IPS-20b (cell line): ENCODE measurements around the gene NLGN1.
"Not testable (repeated sequence)": the region's sequence is repeated elsewhere in the genome, so short reads cannot be mapped to it uniquely, and the experiment has no call there.

Source experiments
- H3K27ac ChIP-seq: one replicate; pipeline ENCODE4 v1.5.1; 2013; ENCODE audit warnings: low read length
- H3K27me3 ChIP-seq: 2 replicates; pipeline ENCODE4 v1.6.1; 2013; ENCODE audit warnings: mild to moderate bottlenecking, low read length, inconsistent platforms; ENCODE audit not compliant: insufficient read depth
- H3K36me3 ChIP-seq: 2 replicates; pipeline ENCODE4 v1.6.1; 2013; ENCODE audit warnings: low read depth, mild to moderate bottlenecking, inconsistent platforms, low read length, moderate library complexity; ENCODE audit not compliant: insufficient read depth
- H3K4me1 ChIP-seq: 2 replicates; pipeline ENCODE4 v1.6.1; 2013; ENCODE audit warnings: mild to moderate bottlenecking, control low read depth, inconsistent platforms, low read length, moderate library complexity; ENCODE audit not compliant: insufficient read depth
- H3K4me3 ChIP-seq: 2 replicates; pipeline ENCODE4 v1.5.1; 2013; ENCODE audit warnings: mild to moderate bottlenecking, low read length, inconsistent platforms
- H3K9ac ChIP-seq: 2 replicates; pipeline ENCODE4 v1.6.1; 2013; ENCODE audit warnings: low read depth, mild to moderate bottlenecking, inconsistent platforms, low read length, moderate library complexity
- H3K9me3 ChIP-seq: 2 replicates; pipeline ENCODE4 v1.6.1; 2013; ENCODE audit warnings: mild to moderate bottlenecking, low read depth, low read length, inconsistent platforms; ENCODE audit not compliant: insufficient read depth

NLGN1 gene

DNA sequence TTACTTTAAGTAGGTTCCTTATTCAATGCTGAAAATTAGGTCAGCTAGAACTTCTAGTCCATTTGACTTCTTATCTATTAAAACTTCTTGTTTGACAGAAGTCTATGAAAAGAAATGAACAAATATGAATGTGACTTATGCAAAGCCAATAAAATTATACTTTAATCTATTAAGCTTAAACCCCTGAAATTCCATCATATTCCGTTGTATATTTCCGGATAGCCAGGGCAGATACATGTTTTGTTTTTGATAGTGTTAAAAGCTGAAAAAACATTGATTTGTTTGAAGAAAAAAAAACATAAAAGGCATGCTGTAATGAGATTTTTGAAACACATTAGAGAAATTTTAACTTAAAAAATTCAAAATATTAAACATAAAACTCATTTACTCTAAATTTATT, 794.4 kb downstream of the NLGN1 start:
- H3K27ac ChIP-seq: no peak overlapping the region
- H3K27me3 ChIP-seq: no peaks in the 10 kb centered on the region
- H3K9me3 ChIP-seq: no peaks in the 10 kb centered on the region
- H3K4me3 ChIP-seq: no peak overlapping the region
- no peak overlapping the region for H3K9ac ChIP-seq
- H3K4me1 ChIP-seq: no peaks in the 10 kb centered on the region
- H3K36me3 ChIP-seq: no peaks in the 10 kb centered on the region

DNA sequence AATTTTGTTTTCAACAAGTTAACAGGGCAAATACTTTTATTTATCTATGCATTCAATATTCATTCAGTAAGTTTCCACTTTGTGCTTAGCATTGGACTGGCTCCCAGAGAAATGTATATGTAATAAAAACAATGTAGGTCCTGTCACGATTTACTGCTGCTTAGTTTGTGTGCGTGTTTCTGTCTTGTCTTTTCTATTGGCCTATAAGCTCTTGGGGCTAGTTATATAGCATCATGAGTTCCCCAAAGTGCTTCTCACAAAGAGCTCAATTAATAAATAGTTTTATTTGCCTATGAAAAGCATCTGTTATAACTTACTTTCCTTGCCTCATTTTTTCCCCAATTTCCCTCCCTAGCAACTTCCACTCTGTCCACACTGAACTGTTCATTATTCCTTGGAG, 794.9 kb downstream of the NLGN1 start:
- H3K27me3 ChIP-seq: no peaks in the 10 kb centered on the region
- no peak overlapping the region for H3K4me3 ChIP-seq
- H3K36me3 ChIP-seq: no peaks in the 10 kb centered on the region
- H3K4me1 ChIP-seq: no peaks in the 10 kb centered on the region
- H3K27ac ChIP-seq: no peak overlapping the region
- H3K9ac ChIP-seq: no peak overlapping the region
- H3K9me3 ChIP-seq: no peaks in the 10 kb centered on the region

DNA sequence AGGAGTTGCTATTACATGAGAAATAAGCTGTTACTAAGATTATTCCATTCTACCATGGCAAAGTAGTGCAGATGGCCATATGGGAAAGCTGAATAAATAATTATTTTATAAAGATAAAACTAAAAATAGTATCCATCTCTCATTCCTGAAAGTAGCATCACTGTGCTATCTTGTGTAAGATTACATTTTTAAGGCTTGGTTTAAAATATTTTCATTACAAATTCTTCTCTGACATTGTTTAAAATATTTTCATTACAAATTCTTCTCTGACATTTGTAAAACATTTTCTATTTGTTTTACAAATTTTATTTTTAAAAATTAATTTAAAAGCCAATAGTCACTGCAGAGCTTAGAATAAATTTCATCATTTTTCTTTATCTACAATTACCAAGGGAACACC, 796.1 kb downstream of the NLGN1 start:
- Histone ChIP-seq H3K4me1 (no peaks in the 10 kb centered on the region), H3K9ac (no peak overlapping the region), H3K9me3 (no peaks in the 10 kb centered on the region), H3K27me3 (no peaks in the 10 kb centered on the region), H3K4me3 (no peak overlapping the region), H3K36me3 (no peaks in the 10 kb centered on the region), H3K27ac (no peak overlapping the region)

GRCh38 chr3:174197416-174197815, 799.9 kb downstream of the NLGN1 start:
- Histone ChIP-seq H3K4me1 (peaks cover 7% of the 10 kb centered on the region; the same call in 1 of the 2 replicates), H3K27me3 (no peaks in the 10 kb centered on the region), H3K9ac (no peak overlapping the region), H3K36me3 (no peaks in the 10 kb centered on the region), H3K9me3 (no peaks in the 10 kb centered on the region), H3K4me3 (no peak overlapping the region), H3K27ac (no peak overlapping the region)

DNA sequence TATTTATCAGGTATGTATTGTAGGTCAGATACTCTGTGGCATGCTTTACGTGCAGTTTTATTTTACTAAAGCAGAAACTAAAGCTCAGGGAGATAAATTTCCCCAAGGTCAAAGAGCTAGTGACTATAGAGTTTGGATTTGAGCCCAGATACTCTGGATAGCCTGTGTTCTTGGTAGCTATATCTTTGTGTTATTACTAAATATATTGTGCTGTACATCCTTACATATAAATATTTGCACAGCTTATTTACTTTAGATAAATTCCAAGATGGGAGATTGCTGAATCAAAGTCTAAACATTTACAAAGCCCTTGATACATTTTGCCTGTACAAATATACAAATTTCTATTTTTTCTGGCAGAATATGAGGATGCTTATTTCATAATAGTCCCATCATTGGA, 800.7 kb downstream of the NLGN1 start:
- H3K27me3 ChIP-seq: no peaks in the 10 kb centered on the region
- no peaks in the 10 kb centered on the region for H3K36me3 ChIP-seq
- no peaks in the 10 kb centered on the region for H3K9me3 ChIP-seq
- H3K4me3 ChIP-seq: no peak overlapping the region
- no peak overlapping the region for H3K27ac ChIP-seq
- peaks cover 7% of the 10 kb centered on the region; the same call in 1 of the 2 replicates for H3K4me1 ChIP-seq
- H3K9ac ChIP-seq: no peak overlapping the region

DNA sequence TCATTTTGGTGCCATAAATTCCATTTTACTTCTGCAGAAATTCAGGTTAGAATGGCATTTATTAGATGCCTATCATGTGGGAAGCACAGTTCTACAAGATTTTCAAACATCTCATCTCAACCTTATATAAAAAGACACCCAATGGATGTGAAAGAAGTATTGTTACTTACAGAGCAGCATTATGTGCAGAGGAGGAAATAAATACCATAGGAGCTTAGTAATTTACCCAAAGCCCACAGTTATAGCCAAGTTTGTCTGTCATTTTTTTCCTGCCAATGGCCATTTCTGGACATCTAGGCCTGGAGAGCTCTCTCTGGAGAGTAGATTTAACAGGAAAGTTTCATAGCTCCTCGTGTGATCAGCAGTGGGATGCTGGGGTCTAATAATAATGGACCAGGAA, 802.2 kb downstream of the NLGN1 start:
- no peak overlapping the region for H3K27ac ChIP-seq
- no peaks in the 10 kb centered on the region for H3K9me3 ChIP-seq
- H3K36me3 ChIP-seq: no peaks in the 10 kb centered on the region

GRCh38 chr3:174202116-174202515, 804.6 kb downstream of the NLGN1 start:
- no peak overlapping the region for H3K4me3 ChIP-seq
- H3K9ac ChIP-seq: no peak overlapping the region
- peaks cover 7% of the 10 kb centered on the region; the same call in 1 of the 2 replicates for H3K4me1 ChIP-seq
- H3K9me3 ChIP-seq: no peaks in the 10 kb centered on the region
- no peaks in the 10 kb centered on the region for H3K36me3 ChIP-seq
- no peaks in the 10 kb centered on the region for H3K27me3 ChIP-seq
- no peak overlapping the region for H3K27ac ChIP-seq

More for the DNA sequence above, 802.2 kb downstream of the NLGN1 start:
- Histone ChIP-seq H3K27me3 (no peaks in the 10 kb centered on the region), H3K4me1 (peaks cover 7% of the 10 kb centered on the region; the same call in 1 of the 2 replicates), H3K9ac (no peak overlapping the region), H3K4me3 (no peak overlapping the region)

DNA sequence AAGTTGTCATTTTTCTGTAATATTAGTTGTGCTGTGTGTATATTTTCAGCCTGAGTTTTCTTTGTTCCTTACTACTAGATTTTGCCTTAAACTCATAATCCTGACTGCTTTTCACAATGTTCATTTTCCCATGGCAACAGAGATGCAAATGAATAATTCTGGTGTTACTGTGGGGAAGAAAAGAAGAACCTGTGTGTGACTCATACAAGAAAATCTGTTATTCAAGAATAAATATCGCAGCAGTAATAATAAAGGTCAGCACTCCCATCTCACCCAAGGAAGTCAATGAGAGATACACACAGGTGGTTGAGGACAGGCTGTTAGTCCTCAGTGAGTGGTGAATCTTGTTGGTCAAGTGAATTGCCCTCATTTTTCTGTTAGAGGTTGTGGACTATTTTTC, 805.0 kb downstream of the NLGN1 start:
- Histone ChIP-seq H3K4me3 (no peak overlapping the region), H3K9me3 (no peaks in the 10 kb centered on the region), H3K4me1 (peaks cover 7% of the 10 kb centered on the region; the same call in 1 of the 2 replicates), H3K27ac (no peak overlapping the region), H3K36me3 (no peaks in the 10 kb centered on the region), H3K27me3 (no peaks in the 10 kb centered on the region), H3K9ac (no peak overlapping the region)

DNA sequence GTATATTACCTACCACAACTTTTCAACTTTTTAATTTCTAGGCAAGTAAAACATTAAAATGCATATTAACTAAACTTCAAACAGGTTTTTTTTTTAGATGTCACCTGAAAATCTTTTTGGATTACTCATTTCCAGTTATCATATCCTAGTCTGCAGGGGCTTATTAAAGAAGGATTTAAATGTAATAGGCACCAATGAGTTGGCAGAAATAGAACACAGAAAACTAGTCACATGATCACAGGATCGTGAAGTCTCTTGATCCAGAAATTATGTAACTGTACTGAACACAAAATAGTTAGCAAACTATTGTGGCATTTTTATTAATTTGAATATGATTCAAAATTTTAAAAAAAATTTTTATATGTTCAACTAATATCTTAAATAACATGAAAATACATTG, 807.2 kb downstream of the NLGN1 start:
- no peak overlapping the region for H3K9ac ChIP-seq
- H3K36me3 ChIP-seq: no peaks in the 10 kb centered on the region
- H3K27me3 ChIP-seq: no peaks in the 10 kb centered on the region
- H3K27ac ChIP-seq: no peak overlapping the region
- no peaks in the 10 kb centered on the region for H3K9me3 ChIP-seq
- no peak overlapping the region for H3K4me3 ChIP-seq
- peaks cover 7% of the 10 kb centered on the region; the same call in 1 of the 2 replicates for H3K4me1 ChIP-seq

DNA sequence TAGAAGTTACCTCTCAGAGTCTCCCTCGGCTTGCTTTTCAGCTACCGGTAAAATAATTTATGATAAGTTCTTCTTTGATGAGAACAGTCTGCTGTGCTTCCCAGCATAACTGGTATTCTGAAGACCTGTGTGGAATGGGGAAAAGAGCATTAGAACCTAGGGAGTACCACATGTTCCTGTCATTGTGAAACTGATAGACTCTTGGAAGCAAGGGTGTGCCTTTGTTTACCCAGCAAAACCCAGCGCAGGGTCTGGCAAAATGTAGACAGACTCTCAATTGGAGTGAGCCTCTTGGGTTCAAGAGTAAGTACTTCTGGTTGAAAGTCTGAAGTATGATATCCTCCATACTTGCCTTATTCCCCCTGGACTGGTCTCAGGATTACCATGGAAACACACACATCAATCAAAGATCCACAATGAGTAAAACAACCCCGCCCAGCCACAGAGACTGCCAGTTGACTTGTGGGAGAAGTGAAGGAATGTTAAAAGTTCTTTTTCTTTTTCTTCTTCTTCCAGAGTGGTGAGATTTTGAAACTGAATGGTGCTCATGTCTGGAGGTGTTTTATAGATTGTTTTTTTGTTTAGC, 809.2 kb downstream of the NLGN1 start:
- no peaks in the 10 kb centered on the region for H3K36me3 ChIP-seq
- no peaks in the 10 kb centered on the region for H3K9me3 ChIP-seq
- no peaks in the 10 kb centered on the region for H3K27me3 ChIP-seq
- no peak overlapping the region for H3K9ac ChIP-seq
- H3K4me3 ChIP-seq: no peak overlapping the region
- H3K4me1 ChIP-seq: peaks cover 3% of the 10 kb centered on the region; the same call in 1 of the 2 replicates
- no peak overlapping the region for H3K27ac ChIP-seq

DNA sequence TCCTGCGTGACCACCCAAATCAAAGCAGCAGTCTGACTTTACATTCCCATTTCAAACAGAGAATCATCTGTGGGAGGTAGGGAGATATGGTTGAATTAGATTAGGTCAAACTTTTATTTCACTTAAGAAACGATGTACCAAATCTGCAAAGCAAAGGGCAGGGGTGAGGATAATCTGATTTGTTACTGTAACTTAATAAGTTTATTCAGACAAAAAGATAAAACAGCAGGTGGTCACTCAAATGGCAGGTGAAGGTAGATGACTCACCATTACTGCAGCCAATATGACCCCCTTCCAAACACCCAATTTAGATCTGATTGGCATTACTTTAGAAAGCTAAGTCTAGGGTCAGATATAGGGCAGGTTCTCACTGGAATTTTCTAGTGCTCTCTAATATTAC, 810.6 kb downstream of the NLGN1 start:
- Histone ChIP-seq H3K27me3 (no peaks in the 10 kb centered on the region), H3K9me3 (no peaks in the 10 kb centered on the region), H3K9ac (no peak overlapping the region), H3K4me3 (no peak overlapping the region), H3K27ac (no peak overlapping the region), H3K36me3 (no peaks in the 10 kb centered on the region), H3K4me1 (no peaks in the 10 kb centered on the region)

DNA sequence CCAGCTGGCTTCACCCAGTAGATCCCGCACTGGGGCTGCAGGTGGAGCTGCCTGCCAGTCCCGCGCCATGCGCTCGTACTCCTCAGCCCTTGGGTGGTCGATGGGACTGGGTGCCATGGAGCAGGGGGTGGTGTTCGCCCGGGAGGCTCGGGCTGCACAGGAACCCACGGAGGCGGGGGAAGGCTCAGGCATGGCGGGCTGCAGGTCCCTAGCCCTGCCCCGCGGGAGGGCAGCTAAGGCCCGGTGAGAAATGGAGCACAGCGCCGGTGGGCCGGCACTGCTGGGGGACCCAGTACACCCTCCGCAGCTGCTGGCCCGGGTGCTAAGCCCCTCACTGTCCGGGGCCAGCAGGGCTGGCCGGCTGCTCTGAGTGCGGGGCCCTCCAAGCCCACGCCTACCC, 814.4 kb downstream of the NLGN1 start:
- not testable (repeated sequence) for H3K4me1 ChIP-seq, H3K27me3 ChIP-seq, H3K4me3 ChIP-seq, H3K9ac ChIP-seq, H3K27ac ChIP-seq, H3K9me3 ChIP-seq, H3K36me3 ChIP-seq
